DND-41 (cell line): Measurements from ENCODE around the gene CHN2.

ENCODE experiments used
- CTCF ChIP-seq: IDR thresholded peaks from 2 replicates; pipeline ENCODE4 v1.5.1; 2012; ENCODE audit warnings: borderline replicate concordance, low read length, moderate library complexity, mild to moderate bottlenecking; ENCODE audit not compliant: poor library complexity, severe bottlenecking; ENCODE audit errors: extremely low read depth
- EZH2 ChIP-seq: IDR thresholded peaks from 3 replicates; pipeline ENCODE4 v1.6.1; 2012; ENCODE audit warnings: borderline replicate concordance, low read depth, mild to moderate bottlenecking, moderate library complexity, low read length, inconsistent platforms; ENCODE audit not compliant: severe bottlenecking

DNA sequence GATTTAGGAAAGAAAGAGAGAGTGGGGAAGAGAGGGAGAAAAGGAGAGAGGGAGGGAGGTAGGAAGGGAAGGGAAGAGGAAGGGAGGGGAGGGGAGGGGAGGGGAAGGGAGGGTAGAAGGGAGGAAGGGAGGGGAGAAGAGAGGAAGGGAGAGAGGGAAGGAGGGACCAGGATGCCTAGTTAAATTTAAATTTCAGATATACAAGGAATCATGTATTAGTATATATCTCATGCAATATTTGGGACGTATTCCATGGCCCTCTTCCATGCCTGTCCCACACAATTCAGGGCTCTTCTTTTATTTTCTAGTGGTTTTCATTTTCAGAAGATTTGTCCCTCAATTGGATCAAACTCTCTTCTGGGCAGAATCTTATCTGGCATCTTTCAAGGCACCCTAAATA, 196.7 kb downstream of the CHN2 start:
- TF ChIP-seq CTCF (no peak), EZH2 (no peak)
